WI38 (cell line): ENCODE results near the gene GARNL3.

Source experiments
- H3K4me3 ChIP-seq: 2 replicates; pipeline ENCODE4 v1.5.1; 2011; ENCODE audit warnings: low read depth, mild to moderate bottlenecking, control low read depth, low read length
- CTCF ChIP-seq: IDR thresholded peaks from 2 replicates; pipeline ENCODE4 v1.5.1; 2012; ENCODE audit warnings: low read depth, mild to moderate bottlenecking, control low read depth, low read length

GARNL3 gene

GRCh38 chr9:127388037-127388855 lies 123.7 kb downstream of the GARNL3 start:
- no peak overlapping the region for H3K4me3 ChIP-seq
- no peak for TF ChIP-seq CTCF

GRCh38 chr9:127388856-127389238 lies 124.3 kb downstream of the GARNL3 start:
- no peak overlapping the region for H3K4me3 ChIP-seq

GRCh38 chr9:127389381-127390247 lies 125.0 kb downstream of the GARNL3 start:
- no peak overlapping the region for H3K4me3 ChIP-seq
- no peak for TF ChIP-seq CTCF

More at GRCh38 chr9:127388856-127389238, 124.3 kb downstream of the GARNL3 start:
- TF ChIP-seq CTCF, result no peak

- no peak for TF ChIP-seq CTCF
- H3K4me3 ChIP-seq, result no peak overlapping the region
These were observed 125.6 kb downstream of the GARNL3 start for GRCh38 chr9:127390248-127390545.

- TF ChIP-seq CTCF, result no peak
- no peak overlapping the region for H3K4me3 ChIP-seq
These were observed 126.0 kb downstream of the GARNL3 start for GRCh38 chr9:127390563-127390962.

- no peak for TF ChIP-seq CTCF
- H3K4me3 ChIP-seq, result no peak overlapping the region
These were observed 127.6 kb downstream of the GARNL3 start for GRCh38 chr9:127392166-127392565.

- TF ChIP-seq CTCF, result no peak
- no peak overlapping the region for H3K4me3 ChIP-seq
These were observed 128.4 kb downstream of the GARNL3 start for GRCh38 chr9:127392976-127393375.
